Sigmoid colon (tissue), 7 donors: Measurements from ENCODE around the gene TUB. TPM values are rescaled to one million over a fixed set of nuclear protein-coding genes. Genes with fewer than 3 reads are reported as not detected.

ENCODE experiments used
- DNase-seq: peaks from one replicate; pipeline ENCODE4 v3.0.0-alpha.2; 2019
- H3K27ac ChIP-seq, 4 donors: fragments of 200-600 bp; sonication (generic); one replicate each; pipeline ENCODE4 v1.5.1; 2016 to 2019; ENCODE audit warnings: mild to moderate bottlenecking in 1 of 4
- H3K27me3 ChIP-seq, 3 donors: fragments of 200-600 bp; sonication (generic); one replicate each; pipeline ENCODE4 v1.5.1; 2019; ENCODE audit warnings: mild to moderate bottlenecking in 1 of 3
- H3K36me3 ChIP-seq, 4 donors: fragments of 200-600 bp; sonication (generic); one replicate each; pipeline ENCODE4 v1.5.1; 2016 to 2019
- H3K4me1 ChIP-seq, 4 donors: fragments of 200-600 bp; sonication (generic); one replicate each; pipeline ENCODE4 v1.5.1; 2017 to 2019
- H3K4me3 ChIP-seq, 4 donors: fragments of 200-600 bp; sonication (generic); one replicate each; pipeline ENCODE4 v1.5.1; 2017 to 2019; ENCODE audit warnings: mild to moderate bottlenecking in 2 of 4, moderate library complexity in 1 of 4
- H3K9me3 ChIP-seq, 4 donors: fragments of 200-600 bp in 3 of 4; sonication (generic) in 3 of 4; one replicate each; pipeline versions ENCODE4 v1.5.1 to v1.6.1; 2013 to 2019
- CTCF ChIP-seq, 4 experiments: fragments of 450-650 bp in 3 of 4; fragments of 200-600 bp in 1 of 4; IDR thresholded peaks; one replicate each; pipeline ENCODE4 v1.5.1; 2016 to 2019; ENCODE audit warnings: antibody characterized with exemption in 4 of 4, mild to moderate bottlenecking in 3 of 4, moderate library complexity in 2 of 4
- EP300 ChIP-seq, 4 donors: sonication (generic); formaldehyde crosslinking; IDR thresholded peaks; one replicate each; pipeline ENCODE4 v1.6.1; 2017; ENCODE audit warnings: antibody characterized with exemption in 4 of 4
- POLR2A ChIP-seq, 2 donors: fragments of 450-650 bp; IDR thresholded peaks; one replicate each; pipeline ENCODE4 v1.6.1; 2016; ENCODE audit warnings: antibody characterized with exemption in 2 of 2, mild to moderate bottlenecking in 2 of 2, moderate library complexity in 2 of 2
- POLR2AphosphoS5 ChIP-seq, 4 donors: sonication (generic); formaldehyde crosslinking; IDR thresholded peaks; one replicate each; pipeline ENCODE4 v1.6.1; 2017; ENCODE audit warnings: antibody characterized with exemption in 4 of 4
- WGBS, 2 donors: extraction: QIAGEN DNeasy Blood & Tissue Kit; methylation state at CpG; one replicate each; pipeline ENCODE4 v1.1.7; 2013; 5-methylcytosine and 5-hydroxymethylcytosine counted together
- intact Hi-C: fragments of 100-400 bp; cut with DNase I; formaldehyde crosslinking; loops from one replicate; pipeline ENCODE4 v1.15.1; 2023
- polyA plus RNA-seq, 3 donors: library from polyadenylated mRNA; stranded (reverse); fragments of 200-250 nt; gene quantifications; one replicate each; pipeline ENCODE4 v1.2.3, GENCODE V29; 2013
- total RNA-seq, 4 donors: library from RNA; depleted of rRNA; stranded (reverse); fragments of >200 nt; gene quantifications; one replicate each; pipeline ENCODE4 v1.1.0, GENCODE V29; 2016
- donor health status: healthy with polysubstance abuse.
- donor health status: Bipolar disorder and iron deficiency.
- donor health status: healthy.

Gene TUB
- total and polyA plus RNA-seq, 7 donors = 0.23 to 18.3 (median 6.7) TPM

GRCh38 chr11:8040261-8040920, 40.6 kb upstream of the TUB start:
- no peak for DNase-seq
- H3K27ac ChIP-seq = no peak overlapping the region
- H3K4me1 ChIP-seq = no peaks in the 10 kb centered on the region
- H3K4me3 ChIP-seq = no peak overlapping the region
- intact Hi-C loops = no loop called here
- H3K36me3 ChIP-seq = no peaks in the 10 kb centered on the region
- 69 to 86% methylated on average over 4 of the region's 4 CpGs for WGBS, 2 donors
- no peak for TF ChIP-seq CTCF (IDR thresholded peaks at IDR 0.05)
- H3K9me3 ChIP-seq = no peaks in the 10 kb centered on the region
- no peaks in the 10 kb centered on the region for H3K27me3 ChIP-seq

GRCh38 chr11:8040921-8041285, 40.1 kb upstream of the TUB start:
- Histone ChIP-seq H3K27ac (no peak overlapping the region), H3K4me3 (no peak overlapping the region), H3K9me3 (no peaks in the 10 kb centered on the region), H3K27me3 (no peaks in the 10 kb centered on the region), H3K36me3 (no peaks in the 10 kb centered on the region), H3K4me1 (no peaks in the 10 kb centered on the region)
- no peak for DNase-seq
- intact Hi-C loops = no loop called here
- TF ChIP-seq POLR2AphosphoS5 (IDR thresholded peaks at IDR 0.05) = no peak
- no peak for TF ChIP-seq CTCF (IDR thresholded peaks at IDR 0.05)
- TF ChIP-seq EP300 (IDR thresholded peaks at IDR 0.05) = no peak
- TF ChIP-seq POLR2A (IDR thresholded peaks at IDR 0.05) = no peak
- 84 to 91% methylated on average over 2 of the region's 2 CpGs for WGBS, 2 donors

- DNase-seq = no peak
- Histone ChIP-seq H3K9me3 (no peaks in the 10 kb centered on the region), H3K4me1 (no peaks in the 10 kb centered on the region), H3K36me3 (no peaks in the 10 kb centered on the region), H3K4me3 (no peak overlapping the region), H3K27me3 (no peaks in the 10 kb centered on the region), H3K27ac (no peak overlapping the region)
- TF ChIP-seq POLR2A (IDR thresholded peaks at IDR 0.05) (no peak), EP300 (IDR thresholded peaks at IDR 0.05) (no peak), POLR2AphosphoS5 (IDR thresholded peaks at IDR 0.05) (no peak), CTCF (IDR thresholded peaks at IDR 0.05) (no peak)
- WGBS, 2 donors = 92 to 94% methylated on average over 4 of the region's 4 CpGs
- intact Hi-C loops = no loop called here
Measured at GRCh38 chr11:8041576-8041975, 39.4 kb upstream of the TUB start.

DNA sequence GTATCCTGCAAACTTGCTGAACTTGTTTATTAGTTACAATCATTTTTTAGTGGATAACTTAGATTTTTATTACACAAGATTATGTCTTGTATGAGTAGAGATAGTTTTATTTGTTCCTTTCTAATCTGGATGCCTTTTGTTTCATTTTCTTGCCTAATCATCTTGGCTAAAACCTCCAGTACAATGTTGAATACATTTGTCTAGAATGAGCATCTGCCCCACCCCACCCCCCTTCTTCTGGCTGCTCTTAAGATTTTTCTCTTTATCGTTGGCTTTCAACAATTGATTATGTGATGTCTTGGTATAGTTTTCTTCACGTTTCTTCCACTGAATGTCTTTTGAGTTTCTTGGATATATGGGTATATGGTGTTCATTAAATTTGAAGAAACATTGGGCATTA, 37.3 kb upstream of the TUB start:
- Histone ChIP-seq H3K36me3 (no peaks in the 10 kb centered on the region), H3K4me3 (no peak overlapping the region), H3K9me3 (no peaks in the 10 kb centered on the region), H3K4me1 (no peaks in the 10 kb centered on the region), H3K27me3 (no peaks in the 10 kb centered on the region), H3K27ac (no peak overlapping the region)
- intact Hi-C loops = no loop called here
- DNase-seq = no peak
- no peak for TF ChIP-seq POLR2AphosphoS5 (IDR thresholded peaks at IDR 0.05)
- no peak for TF ChIP-seq CTCF (IDR thresholded peaks at IDR 0.05)
- TF ChIP-seq POLR2A (IDR thresholded peaks at IDR 0.05) = no peak
- TF ChIP-seq EP300 (IDR thresholded peaks at IDR 0.05) = no peak
- WGBS, 2 donors = 71 to 73% methylated on average over 2 of the region's 2 CpGs

- Histone ChIP-seq H3K27me3 (no peaks in the 10 kb centered on the region), H3K4me3 (no peak overlapping the region), H3K27ac (no peak overlapping the region), H3K4me1 (no peaks in the 10 kb centered on the region), H3K9me3 (no peaks in the 10 kb centered on the region), H3K36me3 (no peaks in the 10 kb centered on the region)
- TF ChIP-seq CTCF (IDR thresholded peaks at IDR 0.05) (no peak), EP300 (IDR thresholded peaks at IDR 0.05) (no peak), POLR2AphosphoS5 (IDR thresholded peaks at IDR 0.05) (no peak), POLR2A (IDR thresholded peaks at IDR 0.05) (no peak)
- no peak for DNase-seq
- intact Hi-C loops = no loop called here
- 60 to 61% methylated on average over 4 of the region's 4 CpGs for WGBS, 2 donors
Measured at GRCh38 chr11:8045839-8046238, 35.2 kb upstream of the TUB start.
